NB4 (cell line): ENCODE measurements around the gene FMN1.

Experiments used
- CTCF ChIP-seq: IDR thresholded peaks from one replicate; pipeline ENCODE4 v1.5.1; 2012; ENCODE audit warnings: low read depth, low read length
- MAX ChIP-seq: IDR thresholded peaks from 2 replicates; pipeline ENCODE4 v1.6.1; 2011; ENCODE audit warnings: low read depth, low read length
- MYC ChIP-seq: IDR thresholded peaks from 2 replicates; pipeline ENCODE4 v1.6.1; 2011; ENCODE audit warnings: low read depth, low read length
- POLR2A ChIP-seq: IDR thresholded peaks from 2 replicates; pipeline ENCODE4 v1.6.1; 2011; ENCODE audit warnings: mild to moderate bottlenecking; ENCODE audit not compliant: insufficient read length; ENCODE audit errors: extremely low read depth

GRCh38 chr15:32941823-32942222 is 252.7 kb downstream of the FMN1 start:
- TF ChIP-seq POLR2A (no peak), CTCF (no peak), MAX (no peak), MYC (no peak)
